ENCODE measurements around the gene SLC8B1. TPM values are rescaled to one million over a fixed set of nuclear protein-coding genes. Genes with fewer than 3 reads are reported as not detected.
A peak's percentile ranks its signal among the peaks of the same experiment; 100 is the strongest.

The SLC8B1 gene
- total and polyA plus RNA-seq, 9 donors = 36.9 to 117 (median 76.2) TPM

DNA sequence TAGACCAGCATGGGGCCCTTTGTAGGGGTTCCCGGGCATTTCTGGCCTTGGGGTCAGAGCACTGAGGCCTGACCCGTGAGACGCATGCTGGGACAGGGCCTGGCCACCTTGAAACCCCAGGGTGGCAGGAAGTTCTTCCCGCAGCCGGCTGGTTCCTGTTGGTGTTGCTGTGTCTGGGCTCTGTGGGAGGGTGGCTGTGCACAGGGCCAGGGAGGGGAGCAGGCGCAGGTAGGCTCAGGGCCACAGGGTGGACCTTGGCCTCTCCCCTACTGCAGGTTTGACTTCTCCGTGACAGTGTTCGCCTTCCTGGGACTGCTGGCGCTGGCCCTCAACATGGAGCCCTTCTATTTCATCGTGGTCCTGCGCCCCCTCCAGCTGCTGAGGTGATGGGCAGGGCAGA is 48.2 kb downstream of the SLC8B1 start:
- TF ChIP-seq, protein P1, sequence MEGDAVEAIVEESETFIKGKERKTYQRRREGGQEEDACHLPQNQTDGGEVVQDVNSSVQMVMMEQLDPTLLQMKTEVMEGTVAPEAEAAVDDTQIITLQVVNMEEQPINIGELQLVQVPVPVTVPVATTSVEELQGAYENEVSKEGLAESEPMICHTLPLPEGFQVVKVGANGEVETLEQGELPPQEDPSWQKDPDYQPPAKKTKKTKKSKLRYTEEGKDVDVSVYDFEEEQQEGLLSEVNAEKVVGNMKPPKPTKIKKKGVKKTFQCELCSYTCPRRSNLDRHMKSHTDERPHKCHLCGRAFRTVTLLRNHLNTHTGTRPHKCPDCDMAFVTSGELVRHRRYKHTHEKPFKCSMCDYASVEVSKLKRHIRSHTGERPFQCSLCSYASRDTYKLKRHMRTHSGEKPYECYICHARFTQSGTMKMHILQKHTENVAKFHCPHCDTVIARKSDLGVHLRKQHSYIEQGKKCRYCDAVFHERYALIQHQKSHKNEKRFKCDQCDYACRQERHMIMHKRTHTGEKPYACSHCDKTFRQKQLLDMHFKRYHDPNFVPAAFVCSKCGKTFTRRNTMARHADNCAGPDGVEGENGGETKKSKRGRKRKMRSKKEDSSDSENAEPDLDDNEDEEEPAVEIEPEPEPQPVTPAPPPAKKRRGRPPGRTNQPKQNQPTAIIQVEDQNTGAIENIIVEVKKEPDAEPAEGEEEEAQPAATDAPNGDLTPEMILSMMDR (IDR thresholded peaks at IDR 0.05) = no peak
- intact Hi-C loops (cut with DNase I) = no loop called here
- no peaks in the 10 kb centered on the region for H3K4me1 ChIP-seq (ENCODE audit: insufficient read depth)
- H3K4me3 ChIP-seq = no peak overlapping the region
- H3K27ac ChIP-seq = no peak overlapping the region
- H3K9me3 ChIP-seq = no peaks in the 10 kb centered on the region
- WGBS, 3 donors = 82 to 93% (median 85%) methylated on average over 11 of the region's 11 CpGs
- no peaks in the 10 kb centered on the region for H3K36me3 ChIP-seq
- H3K27me3 ChIP-seq = no peaks in the 10 kb centered on the region
- no peak for DNase-seq

DNA sequence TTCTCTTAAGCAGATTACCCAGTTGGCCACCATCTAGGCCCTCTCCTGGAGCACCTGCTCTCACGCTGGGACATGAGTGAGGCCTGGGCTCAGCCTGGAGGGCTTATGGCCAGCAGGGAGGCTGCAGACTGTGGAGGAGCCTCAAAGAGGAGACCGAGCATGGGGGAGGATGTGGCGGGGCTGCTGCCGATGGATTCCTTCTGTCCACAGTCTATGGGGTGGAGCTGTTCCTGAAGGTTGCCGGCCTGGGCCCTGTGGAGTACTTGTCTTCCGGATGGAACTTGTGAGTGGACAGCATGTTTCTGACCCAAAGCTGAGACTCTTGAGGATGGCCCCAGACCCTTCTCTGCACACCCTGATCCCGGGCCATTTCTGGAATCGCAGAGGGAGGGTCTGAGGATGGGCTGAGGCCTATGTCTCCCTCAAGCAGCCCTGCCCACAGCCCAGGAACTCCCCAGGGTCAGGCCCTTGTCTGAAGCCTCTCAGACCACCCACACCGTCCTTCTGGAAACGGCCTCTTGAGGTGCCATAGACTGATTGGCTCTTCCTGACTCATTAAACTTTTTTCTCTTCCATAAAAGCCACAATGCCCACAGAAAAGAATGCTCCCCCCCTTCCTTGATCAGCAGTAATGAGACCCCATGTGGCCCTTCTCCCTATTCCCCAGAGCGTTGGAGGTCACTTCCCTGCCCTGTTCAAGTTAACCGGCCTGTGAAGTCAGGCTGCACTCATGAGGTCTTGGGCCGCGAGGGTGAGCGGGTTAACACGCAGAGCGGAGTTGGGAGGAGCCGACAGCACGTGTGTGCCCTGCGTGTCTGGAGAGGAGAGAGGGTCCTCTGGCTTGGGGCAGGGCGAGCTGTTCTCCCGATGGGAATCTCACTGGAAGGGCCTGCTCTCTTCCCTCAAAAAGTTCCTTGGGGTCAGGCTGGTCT is 49.0 kb downstream of the SLC8B1 start:
- no peaks in the 10 kb centered on the region for H3K36me3 ChIP-seq
- WGBS, 3 donors = 69 to 77% (median 72%) methylated on average over 21 to 22 of the region's 22 CpGs
- no peak overlapping the region for H3K4me3 ChIP-seq
- no peaks in the 10 kb centered on the region for H3K9me3 ChIP-seq
- H3K27me3 ChIP-seq = no peaks in the 10 kb centered on the region
- TF ChIP-seq, protein P1 (IDR thresholded peaks at IDR 0.05) = no peak
- TF ChIP-seq POLR2A (IDR thresholded peaks at IDR 0.05) (no peak), EP300 (IDR thresholded peaks at IDR 0.05) (no peak)
- intact Hi-C loops (cut with DNase I) = no loop called here
- no peak for DNase-seq
- H3K4me1 ChIP-seq (ENCODE audit: insufficient read depth) = no peaks in the 10 kb centered on the region
- no peak overlapping the region for H3K27ac ChIP-seq

DNA sequence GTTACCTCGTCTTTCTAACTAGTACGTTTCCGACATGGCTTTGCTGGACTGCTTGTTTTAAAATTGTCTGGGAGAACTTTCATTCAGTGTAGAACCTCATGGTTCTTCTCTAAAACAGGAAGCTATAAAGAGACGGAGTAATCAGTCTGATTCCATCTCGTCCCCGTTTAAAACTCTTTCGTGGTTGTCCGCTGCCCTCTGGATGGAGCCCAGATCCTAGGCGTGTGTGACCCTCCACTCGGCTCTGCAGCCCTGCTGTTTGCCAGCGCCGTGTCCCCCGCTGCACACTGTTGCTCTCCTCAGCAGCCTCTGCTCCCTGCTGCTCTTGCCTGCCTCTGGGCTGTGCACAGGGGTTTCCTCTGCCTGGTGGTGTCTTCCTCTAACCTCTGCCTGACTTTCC is 50.2 kb downstream of the SLC8B1 start:
- Histone ChIP-seq H3K9me3 (no peaks in the 10 kb centered on the region), H3K4me1 (ENCODE audit: insufficient read depth) (no peaks in the 10 kb centered on the region), H3K27me3 (no peaks in the 10 kb centered on the region), H3K36me3 (no peaks in the 10 kb centered on the region), H3K4me3 (no peak overlapping the region), H3K27ac (no peak overlapping the region)
- DNase-seq = no peak
- intact Hi-C loops (cut with DNase I) = no loop called here
- TF ChIP-seq EP300 (IDR thresholded peaks at IDR 0.05) (no peak), POLR2A (IDR thresholded peaks at IDR 0.05) (no peak)
- TF ChIP-seq, protein P1 (IDR thresholded peaks at IDR 0.05) = no peak
- WGBS, 3 donors = 83 to 89% (median 85%) methylated on average over 13 of the region's 13 CpGs

DNA sequence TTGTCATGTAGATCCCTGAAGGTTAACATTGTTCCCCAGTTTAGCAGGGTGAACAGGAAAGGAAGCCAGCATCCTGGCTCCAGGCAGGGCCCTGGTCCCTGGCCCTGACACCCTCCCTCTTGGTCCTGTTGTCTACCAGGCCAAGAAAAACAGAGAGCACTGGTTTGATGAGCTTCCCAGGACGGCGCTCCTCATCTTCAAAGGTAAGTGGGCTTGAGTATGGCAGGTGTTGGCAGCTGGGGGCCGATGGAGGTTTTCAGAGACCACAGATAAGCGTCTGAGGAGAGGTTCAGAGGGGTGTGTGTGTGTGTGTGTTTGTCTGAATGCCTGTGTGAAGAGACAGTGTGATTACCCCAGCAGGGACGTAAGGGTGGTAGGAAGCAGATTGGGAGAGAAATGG is 56.3 kb downstream of the SLC8B1 start:
- Histone ChIP-seq H3K4me3 (no peak overlapping the region), H3K9me3 (no peaks in the 10 kb centered on the region), H3K4me1 (ENCODE audit: insufficient read depth) (peaks cover under 1% of the 10 kb centered on the region), H3K27me3 (no peaks in the 10 kb centered on the region), H3K27ac (no peak overlapping the region), H3K36me3 (no peaks in the 10 kb centered on the region)
- no peak for TF ChIP-seq EP300 (IDR thresholded peaks at IDR 0.05)
- TF ChIP-seq, protein P1 (IDR thresholded peaks at IDR 0.05) = no peak
- no peak for TF ChIP-seq POLR2A (IDR thresholded peaks at IDR 0.05)
- WGBS, 3 donors = 72 to 88% (median 76%) methylated on average over 5 of the region's 5 CpGs
- intact Hi-C loops (cut with DNase I) = no loop called here
- peak in 2 of 5 donors; percentile 3 to 18 for DNase-seq
